CD8-positive, alpha-beta memory T cell (primary cell): ENCODE data around the gene TES. TPM values are rescaled to one million over a fixed set of nuclear protein-coding genes. Genes with fewer than 3 reads are reported as not detected.
A peak's percentile ranks its signal among the peaks of the same experiment; 100 is the strongest.

Source experiments
- CTCF ChIA-PET: fragments of 350-600 bp; sonication (Branson Sonifier 250); formaldehyde crosslinking; loops from one replicate; lab custom pipeline; 2021; ENCODE audit warnings: antibody characterized with exemption; lab: Charles Lee
- POLR2A ChIA-PET: fragments of 350-600 bp; sonication (Branson Sonifier 250); formaldehyde crosslinking; loops from one replicate; lab custom pipeline; 2021; ENCODE audit warnings: antibody characterized with exemption; lab: Charles Lee
- DNase-seq, 5 donors: peaks; one replicate each; pipeline versions ENCODE4 v3.0.0 to v3.0.0-alpha.2; 2020 to 2022; ENCODE audit warnings: mixed read lengths in 1 of 5
- H3K27ac ChIP-seq: one replicate; pipeline ENCODE4 v1.7.0; 2013; ENCODE audit warnings: low read depth, mild to moderate bottlenecking, low read length, moderate library complexity
- H3K27me3 ChIP-seq: 2 replicates; pipeline ENCODE4 v1.7.0; 2013; ENCODE audit warnings: low read length, mild to moderate bottlenecking; ENCODE audit not compliant: insufficient read depth, poor library complexity, severe bottlenecking
- H3K36me3 ChIP-seq: 2 replicates; pipeline ENCODE4 v1.7.0; 2013; ENCODE audit warnings: mild to moderate bottlenecking, low read length, moderate library complexity; ENCODE audit not compliant: insufficient read depth
- H3K4me1 ChIP-seq: 2 replicates; pipeline ENCODE4 v1.7.0; 2013; ENCODE audit warnings: mild to moderate bottlenecking, low read length, moderate library complexity; ENCODE audit not compliant: insufficient read depth
- H3K4me3 ChIP-seq: 2 replicates; pipeline ENCODE4 v1.7.0; 2013; ENCODE audit warnings: mild to moderate bottlenecking, low read length
- H3K9me3 ChIP-seq: 2 replicates; pipeline ENCODE4 v1.7.0; 2013; ENCODE audit warnings: mild to moderate bottlenecking, low read length
- H3K27ac Mint-ChIP-seq, 8 donors: one replicate each; pipeline ENCODE4 v1.8.0; 2020 to 2021; ENCODE audit warnings: mixed read lengths in 8 of 8, mild to moderate bottlenecking in 6 of 8, inconsistent platforms in 3 of 8, moderate library complexity in 3 of 8
- H3K27me3 Mint-ChIP-seq, 2 donors: one replicate each; pipeline ENCODE4 v1.8.0; 2020 to 2021; ENCODE audit warnings: mixed read lengths in 2 of 2, mild to moderate bottlenecking in 1 of 2, moderate library complexity in 1 of 2
- H3K36me3 Mint-ChIP-seq, 3 donors: one replicate each; pipeline ENCODE4 v1.8.0; 2020 to 2021; ENCODE audit warnings: mixed read lengths in 3 of 3, inconsistent platforms in 1 of 3, mild to moderate bottlenecking in 1 of 3
- H3K4me1 Mint-ChIP-seq, 3 donors: one replicate each; pipeline ENCODE4 v1.8.0; 2020 to 2021; ENCODE audit warnings: mixed read lengths in 3 of 3, inconsistent platforms in 1 of 3, mild to moderate bottlenecking in 1 of 3
- H3K4me3 Mint-ChIP-seq, 7 donors: one replicate each; pipeline ENCODE4 v1.8.0; 2020 to 2021; ENCODE audit warnings: mixed read lengths in 7 of 7, mild to moderate bottlenecking in 6 of 7, moderate library complexity in 4 of 7, inconsistent platforms in 2 of 7
- H3K9me3 Mint-ChIP-seq, 5 donors: one replicate each; pipeline ENCODE4 v1.8.0; 2020 to 2022; ENCODE audit warnings: mixed read lengths in 5 of 5, mild to moderate bottlenecking in 3 of 5, moderate library complexity in 2 of 5, inconsistent platforms in 1 of 5
- polyA plus RNA-seq: library from polyadenylated mRNA; unstranded; fragments of 300-500 nt; fragmentation: Illumina TruSeq; gene quantifications from one replicate; pipeline ENCODE4 v1.2.3, GENCODE V29; 2021
- total RNA-seq, 2 experiments: library from RNA; stranded (reverse); gene quantifications; one replicate each; pipeline ENCODE4 v1.2.3, GENCODE V29; 2021

Gene TES
- total and polyA plus RNA-seq, 3 experiments from 2014 or later, result 58.4 to 193 (median 59.0) TPM

DNA sequence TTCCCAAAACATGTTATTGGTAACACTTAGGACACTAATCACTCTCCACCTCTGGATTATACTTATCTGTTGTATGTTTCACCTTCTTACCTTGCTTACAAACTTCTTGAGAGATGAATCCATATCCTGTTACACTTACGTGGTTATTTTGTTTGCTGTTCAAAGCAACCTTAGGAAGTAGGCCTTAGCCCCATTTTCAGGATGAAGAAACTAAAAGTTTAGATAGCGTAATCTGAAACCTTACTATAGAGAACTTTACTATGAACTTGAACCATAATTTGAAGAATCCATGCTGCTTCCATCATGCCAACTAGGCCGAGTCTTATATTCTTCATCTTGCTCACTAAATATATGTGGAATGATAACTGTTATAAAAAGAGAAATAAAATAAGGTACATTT lies 4.6 kb downstream of the TES start:
- Histone ChIP-seq H3K4me3 (peak overlapping the region; percentile 11), H3K36me3 (no peaks in the 10 kb centered on the region), H3K9me3 (no peaks in the 10 kb centered on the region), H3K4me1 (peaks cover 79% of the 10 kb centered on the region), H3K27me3 (no peaks in the 10 kb centered on the region), H3K27ac (no peak overlapping the region)
- H3K9me3 Mint-ChIP-seq, result no peaks in the 10 kb centered on the region
- DNase-seq, result no peak
- peaks cover 76 to 89% (median 88%) of the 10 kb centered on the region in 3 donors for H3K4me1 Mint-ChIP-seq
- ChIA-PET POLR2A (no interaction called here), CTCF (interaction anchor here (2.5 kb wide), 1 partner anchor 21 kb away, joined by 12 read pairs; no protein-coding TSS in a partner anchor)
- H3K36me3 Mint-ChIP-seq, result peaks cover 5 to 19% (median 6%) of the 10 kb centered on the region in 3 donors
- peak overlapping the region in 7 of 8 donors; percentile 27 to 99 (median 97) for H3K27ac Mint-ChIP-seq
- peak overlapping the region; percentile 34 to 97 (median 54) for H3K4me3 Mint-ChIP-seq
- no peaks in the 10 kb centered on the region for H3K27me3 Mint-ChIP-seq

DNA sequence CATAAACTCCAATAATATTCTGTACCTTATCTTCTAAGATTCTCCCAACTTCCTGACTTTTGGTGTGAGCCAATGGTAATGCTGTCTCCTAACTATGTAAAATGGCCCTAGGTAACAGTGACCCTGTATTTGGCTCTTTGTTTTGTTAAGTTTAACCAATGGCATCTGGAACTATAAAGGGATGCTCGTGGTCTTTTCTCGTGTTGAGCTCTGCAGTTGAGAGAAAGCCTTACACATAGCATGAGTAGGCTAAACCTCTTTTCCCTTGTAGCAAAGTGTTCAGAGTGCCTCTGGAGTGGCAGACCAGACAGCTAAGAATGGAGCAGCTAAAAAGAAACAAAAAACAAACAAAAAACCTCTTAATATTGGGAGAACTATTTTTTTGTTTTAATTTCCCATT lies 5.2 kb downstream of the TES start:
- H3K27me3 Mint-ChIP-seq, result no peaks in the 10 kb centered on the region
- POLR2A ChIA-PET, result interaction anchor here (0.6 to 0.7 kb wide), 2 partner anchors 12 to 1945 kb away, joined by 3 to 5 read pairs; no protein-coding TSS in a partner anchor

DNA sequence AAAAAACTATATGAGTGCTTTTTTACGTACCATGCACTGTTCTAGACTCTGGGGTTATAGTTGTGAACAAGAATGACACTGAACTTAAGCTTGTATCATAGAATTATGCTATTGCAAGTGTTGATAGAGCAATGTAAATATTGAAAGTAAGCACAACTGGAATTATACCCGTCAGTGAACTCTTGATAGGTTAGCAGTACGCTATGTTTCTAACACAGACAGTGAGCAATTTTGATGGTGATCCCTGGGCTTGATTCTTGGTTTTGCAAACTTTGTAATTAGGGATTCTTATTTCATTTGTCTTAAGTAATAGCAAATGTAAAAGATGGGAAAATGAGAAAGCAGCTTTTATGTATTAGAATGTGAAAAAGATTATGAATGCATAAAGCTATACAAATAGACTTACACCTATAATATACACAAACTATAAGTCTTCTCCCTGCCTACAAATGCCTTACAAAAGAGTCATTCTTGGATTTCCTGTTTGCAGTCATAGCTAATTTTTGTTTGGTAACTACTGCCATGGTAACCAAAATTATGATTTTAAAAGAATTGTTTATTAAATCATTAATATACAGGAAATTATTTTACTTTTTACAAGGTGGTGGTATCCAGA lies 6.7 kb downstream of the TES start:
- Mint-ChIP-seq H3K4me3 (peak overlapping the region in 6 of 7 donors; percentile 13 to 56 (median 49)), H3K27me3 (no peaks in the 10 kb centered on the region), H3K27ac (peak overlapping the region in 5 of 8 donors; percentile 13 to 81 (median 67)), H3K36me3 (peaks cover 5 to 12% (median 6%) of the 10 kb centered on the region in 3 donors), H3K9me3 (no peaks in the 10 kb centered on the region), H3K4me1 (peaks cover 92 to 98% (median 96%) of the 10 kb centered on the region in 3 donors)
- Histone ChIP-seq H3K9me3 (no peaks in the 10 kb centered on the region), H3K4me1 (peaks cover 95% of the 10 kb centered on the region), H3K36me3 (no peaks in the 10 kb centered on the region), H3K27ac (no peak overlapping the region), H3K27me3 (no peaks in the 10 kb centered on the region), H3K4me3 (no peak overlapping the region)
- ChIA-PET POLR2A (no interaction called here), CTCF (interaction anchor here (1.2 to 2.5 kb wide), 5 partner anchors 12 to 309 kb away, joined by 3 to 12 read pairs (median 4); no protein-coding TSS in a partner anchor)
- no peak for DNase-seq

More for the DNA sequence above, 5.2 kb downstream of the TES start:
- no peaks in the 10 kb centered on the region for H3K27me3 ChIP-seq
- H3K27ac ChIP-seq, result no peak overlapping the region
- peak overlapping the region; percentile 8 to 99 (median 88) for H3K27ac Mint-ChIP-seq
- H3K9me3 ChIP-seq, result no peaks in the 10 kb centered on the region
- peaks cover 81 to 92% (median 92%) of the 10 kb centered on the region in 3 donors for H3K4me1 Mint-ChIP-seq
- peak overlapping the region in 6 of 7 donors; percentile 30 to 97 (median 62) for H3K4me3 Mint-ChIP-seq
- H3K36me3 Mint-ChIP-seq, result peaks cover 5 to 21% (median 6%) of the 10 kb centered on the region in 3 donors
- DNase-seq, result no peak
- CTCF ChIA-PET, result interaction anchor here (1.0 to 2.5 kb wide), 4 partner anchors 9 to 35 kb away, joined by 3 to 12 read pairs (median 4); no protein-coding TSS in a partner anchor
- peaks cover 82% of the 10 kb centered on the region for H3K4me1 ChIP-seq
- no peak overlapping the region for H3K4me3 ChIP-seq
- no peaks in the 10 kb centered on the region for H3K9me3 Mint-ChIP-seq
- no peaks in the 10 kb centered on the region for H3K36me3 ChIP-seq

DNA sequence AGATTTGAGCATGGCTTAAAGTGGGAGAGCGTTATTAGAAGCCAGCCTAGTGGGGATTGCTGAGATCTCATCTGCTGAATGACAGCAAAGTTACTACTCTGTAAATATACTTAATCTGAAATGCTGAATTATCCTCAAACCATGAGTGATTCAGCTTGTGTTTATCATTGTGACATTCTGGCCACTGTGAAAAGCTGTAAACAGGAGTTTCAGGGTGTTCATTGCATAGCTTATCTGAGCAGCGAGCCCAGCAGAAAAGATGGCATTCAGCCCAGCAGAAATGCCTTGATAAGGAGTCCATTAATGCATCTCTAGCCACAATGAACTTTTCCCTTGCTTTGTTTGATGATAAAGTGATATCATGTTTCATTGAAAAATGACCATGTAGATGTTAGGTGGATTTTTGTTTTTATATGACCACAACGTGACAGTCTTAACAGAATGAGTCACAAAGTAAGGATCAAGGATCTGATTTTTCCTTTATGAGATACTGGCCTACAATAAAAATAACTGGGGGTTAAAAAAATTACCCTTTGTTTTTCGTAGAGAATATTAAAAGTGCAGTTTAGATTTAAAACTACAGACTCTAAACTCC lies 7.8 kb downstream of the TES start:
- H3K4me3 ChIP-seq, result no peak overlapping the region
- POLR2A ChIA-PET, result no interaction called here
- H3K4me1 ChIP-seq, result peaks cover 96% of the 10 kb centered on the region
- Mint-ChIP-seq H3K4me1 (peaks cover 91 to 98% (median 95%) of the 10 kb centered on the region in 3 donors), H3K27ac (peak overlapping the region in 7 of 8 donors; percentile 10 to 81 (median 43)), H3K36me3 (peaks cover 5 to 12% (median 6%) of the 10 kb centered on the region in 3 donors), H3K9me3 (no peaks in the 10 kb centered on the region), H3K27me3 (no peaks in the 10 kb centered on the region), H3K4me3 (peak overlapping the region in 6 of 7 donors; percentile 13 to 88 (median 44))
- no peaks in the 10 kb centered on the region for H3K9me3 ChIP-seq
- no peak for DNase-seq
- CTCF ChIA-PET, result interaction anchor here (2.2 kb wide), 1 partner anchor 308 kb away, joined by 7 read pairs; no protein-coding TSS in a partner anchor
- H3K27me3 ChIP-seq, result no peaks in the 10 kb centered on the region
- no peaks in the 10 kb centered on the region for H3K36me3 ChIP-seq
- no peak overlapping the region for H3K27ac ChIP-seq

DNA sequence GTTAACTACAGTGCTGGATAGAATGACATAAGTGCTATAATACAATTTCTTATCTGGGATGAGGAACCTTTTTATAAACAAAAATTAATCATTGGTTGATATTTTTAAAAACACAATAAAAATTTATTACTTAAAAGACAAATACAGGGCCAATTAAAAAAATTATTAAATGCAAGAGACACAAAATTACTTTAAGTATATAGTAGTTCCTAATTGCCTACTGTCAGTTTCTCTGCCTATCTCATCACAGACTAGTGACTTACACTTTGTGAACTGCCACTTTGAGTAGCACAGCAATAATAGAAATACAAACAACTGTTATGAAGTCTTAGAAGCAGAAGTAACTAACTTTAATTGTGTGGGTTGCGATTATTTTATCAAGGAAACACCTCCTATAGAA lies 8.4 kb downstream of the TES start:
- Histone ChIP-seq H3K27ac (no peak overlapping the region), H3K9me3 (no peaks in the 10 kb centered on the region), H3K4me1 (peaks cover 95% of the 10 kb centered on the region), H3K4me3 (no peak overlapping the region), H3K36me3 (no peaks in the 10 kb centered on the region), H3K27me3 (no peaks in the 10 kb centered on the region)
- no peaks in the 10 kb centered on the region for H3K27me3 Mint-ChIP-seq
- ChIA-PET POLR2A (interaction anchor here (1.2 kb wide), 1 partner anchor 8 kb away, joined by 6 read pairs; the partner anchor contains the start of gene TES), CTCF (interaction anchor here (1.7 kb wide), 1 partner anchor 17 kb away, joined by 7 read pairs; no protein-coding TSS in a partner anchor)
- H3K9me3 Mint-ChIP-seq, result no peaks in the 10 kb centered on the region
- H3K4me1 Mint-ChIP-seq, result peaks cover 91 to 98% (median 95%) of the 10 kb centered on the region in 3 donors
- peak overlapping the region in 6 of 7 donors; percentile 19 to 88 (median 56) for H3K4me3 Mint-ChIP-seq
- H3K36me3 Mint-ChIP-seq, result peaks cover 5 to 12% (median 6%) of the 10 kb centered on the region in 3 donors
- DNase-seq, result no peak
- H3K27ac Mint-ChIP-seq, result peak overlapping the region in 6 of 8 donors; percentile 17 to 81 (median 44)

DNA sequence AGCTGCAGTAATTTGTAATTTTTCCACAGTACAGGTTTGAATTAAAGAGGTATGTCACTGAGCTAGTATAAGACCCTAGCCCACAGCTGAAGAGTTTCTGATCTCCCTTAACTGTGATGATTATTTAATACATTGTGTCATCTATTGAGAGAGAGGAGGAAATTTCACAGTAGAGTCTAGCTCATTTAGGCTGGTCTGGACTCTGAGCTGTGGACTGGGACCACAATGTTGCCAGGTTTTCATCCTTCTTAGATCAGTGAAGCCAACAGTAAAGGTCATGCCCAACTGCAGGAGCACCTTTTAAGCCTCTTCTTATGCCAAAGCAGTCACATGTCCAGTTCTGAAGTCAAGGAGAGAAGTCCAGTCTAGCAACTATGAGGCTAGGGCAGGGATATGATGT lies 8.9 kb downstream of the TES start:
- Mint-ChIP-seq H3K27ac (peak overlapping the region; percentile 11 to 84 (median 69)), H3K36me3 (peaks cover 5 to 12% (median 6%) of the 10 kb centered on the region in 3 donors), H3K27me3 (no peaks in the 10 kb centered on the region), H3K4me3 (peak overlapping the region in 5 of 7 donors; percentile 23 to 88 (median 55)), H3K9me3 (no peaks in the 10 kb centered on the region), H3K4me1 (peaks cover 91 to 98% (median 95%) of the 10 kb centered on the region in 3 donors)
- Histone ChIP-seq H3K36me3 (no peaks in the 10 kb centered on the region), H3K9me3 (no peaks in the 10 kb centered on the region), H3K27me3 (no peaks in the 10 kb centered on the region), H3K4me1 (peaks cover 95% of the 10 kb centered on the region), H3K4me3 (no peak overlapping the region), H3K27ac (no peak overlapping the region)
- DNase-seq, result no peak
- CTCF ChIA-PET, result interaction anchor here (0.9 to 1.7 kb wide), 2 partner anchors 8 to 17 kb away, joined by 3 to 7 read pairs; no protein-coding TSS in a partner anchor
- POLR2A ChIA-PET, result interaction anchor here (1.2 kb wide), 1 partner anchor 8 kb away, joined by 6 read pairs; the partner anchor contains the start of gene TES

DNA sequence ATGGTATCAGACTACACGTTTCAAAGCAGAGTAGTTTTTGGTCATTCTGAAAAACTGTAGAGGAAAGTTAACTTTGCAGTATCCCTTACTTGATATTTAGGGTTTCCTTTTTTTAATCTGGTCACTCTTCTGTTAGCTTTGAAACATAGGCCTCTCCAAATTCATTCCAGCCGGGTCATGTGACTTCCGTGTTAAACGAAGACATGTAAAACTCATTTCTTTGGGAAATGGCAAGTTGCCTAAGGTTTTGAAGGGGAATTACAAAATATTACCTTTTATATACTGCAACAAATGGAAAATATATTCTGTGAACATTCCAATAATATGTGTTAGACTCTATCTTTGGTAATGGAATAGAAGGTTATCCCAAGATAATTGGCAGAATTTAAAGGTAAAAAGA lies 9.5 kb downstream of the TES start:
- H3K9me3 Mint-ChIP-seq, result no peaks in the 10 kb centered on the region
- peaks cover 91 to 98% (median 95%) of the 10 kb centered on the region in 3 donors for H3K4me1 Mint-ChIP-seq
- peak overlapping the region in 4 of 7 donors; percentile 32 to 88 (median 58) for H3K4me3 Mint-ChIP-seq
- POLR2A ChIA-PET, result interaction anchor here (1.2 kb wide), 1 partner anchor 9 kb away, joined by 6 read pairs; the partner anchor contains the start of gene TES
- peaks cover 2 to 10% (median 6%) of the 10 kb centered on the region in 3 donors for H3K36me3 Mint-ChIP-seq
- Histone ChIP-seq H3K4me3 (no peak overlapping the region), H3K36me3 (no peaks in the 10 kb centered on the region), H3K9me3 (no peaks in the 10 kb centered on the region), H3K4me1 (peaks cover 95% of the 10 kb centered on the region), H3K27me3 (no peaks in the 10 kb centered on the region), H3K27ac (no peak overlapping the region)
- H3K27me3 Mint-ChIP-seq, result no peaks in the 10 kb centered on the region
- peak overlapping the region in 5 of 8 donors; percentile 24 to 84 (median 64) for H3K27ac Mint-ChIP-seq
- no peak for DNase-seq
- CTCF ChIA-PET, result interaction anchor here (0.9 to 1.7 kb wide), 2 partner anchors 8 to 16 kb away, joined by 3 to 7 read pairs; no protein-coding TSS in a partner anchor
